ENCODE data around the gene SLC45A3.
A peak's percentile ranks its signal among the peaks of the same experiment; 100 is the strongest.

SLC45A3 gene

DNA sequence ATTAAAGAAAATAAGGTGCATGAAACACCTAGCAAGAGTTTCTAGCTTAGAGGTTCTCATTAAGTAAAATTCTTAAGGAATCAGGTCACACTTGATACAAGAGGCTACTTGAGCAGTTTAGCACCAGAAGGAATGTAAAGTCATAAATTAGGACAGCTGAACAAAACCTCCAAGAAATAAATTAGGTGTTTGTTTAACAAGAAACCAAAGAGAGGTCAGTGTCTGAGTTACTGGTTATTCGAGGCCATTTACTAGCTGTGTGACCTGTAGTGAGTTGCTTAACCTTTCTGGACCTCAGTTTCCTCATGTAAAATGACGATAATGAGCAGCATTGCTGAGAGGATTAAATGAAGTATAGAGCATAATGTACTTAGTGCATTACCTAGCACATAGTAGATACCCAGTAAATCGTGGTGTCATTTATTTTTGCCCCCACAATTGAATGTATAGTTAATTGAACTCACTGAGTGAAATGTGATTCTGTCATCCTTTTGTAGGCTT lies 47.6 kb downstream of the SLC45A3 start:
- H3K79me2 ChIP-seq (ENCODE audit: control insufficient read depth, insufficient read depth, low read length, unreplicated experiment), result peaks cover 30% of the 10 kb centered on the region
- no peaks in the 10 kb centered on the region for H3K27me3 ChIP-seq (ENCODE audit: insufficient read depth, low read length)
- no peak overlapping the region; the same call in 1 of the 2 replicates for H3K27ac ChIP-seq (ENCODE audit: low read depth, low read length)
- peak overlapping the region; percentile 76 for H3K4me3 ChIP-seq (ENCODE audit: low read depth, low read length)
- no peaks in the 10 kb centered on the region for H3K36me3 ChIP-seq (ENCODE audit: insufficient read depth, low read length)
- H3K4me1 ChIP-seq (ENCODE audit: control insufficient read depth, insufficient read depth, low read length, unreplicated experiment), result peaks cover 21% of the 10 kb centered on the region
- no peak overlapping the region for H2AFZ ChIP-seq (ENCODE audit: low read length, unreplicated experiment)

- H3K27me3 ChIP-seq (ENCODE audit: insufficient read depth, low read length), result no peaks in the 10 kb centered on the region
- peak within 1 kb of the TSS; percentile 73 for H2AFZ ChIP-seq (ENCODE audit: low read length, unreplicated experiment)
- H3K4me3 ChIP-seq (ENCODE audit: low read depth, low read length), result peak within 1 kb of the TSS; percentile 76
- peaks cover 35% of the 10 kb centered on the region for H3K79me2 ChIP-seq (ENCODE audit: control insufficient read depth, insufficient read depth, low read length, unreplicated experiment)
- H3K27ac ChIP-seq (ENCODE audit: low read depth, low read length), result peak within 1 kb of the TSS; percentile 85
- peaks cover 20% of the 10 kb centered on the region for H3K4me1 ChIP-seq (ENCODE audit: control insufficient read depth, insufficient read depth, low read length, unreplicated experiment)
- no peaks in the 10 kb centered on the region for H3K36me3 ChIP-seq (ENCODE audit: insufficient read depth, low read length)
These were observed 48.3 kb downstream of the SLC45A3 start, which contains the start of gene ELK4 for GRCh38 chr1:205631768-205632668. Gene ELK4, minus strand, starts transcription at chr1:205632011. Its CDS starts 8,129 bp downstream, at chr1:205623882.

GRCh38 chr1:205631010-205631767 lies 49.1 kb downstream of the SLC45A3 start:
- H3K27ac ChIP-seq (ENCODE audit: low read depth, low read length), result peak overlapping the region; percentile 85
- H3K79me2 ChIP-seq (ENCODE audit: control insufficient read depth, insufficient read depth, low read length, unreplicated experiment), result peaks cover 44% of the 10 kb centered on the region
- peaks cover 14% of the 10 kb centered on the region for H3K4me1 ChIP-seq (ENCODE audit: control insufficient read depth, insufficient read depth, low read length, unreplicated experiment)
- no peaks in the 10 kb centered on the region for H3K36me3 ChIP-seq (ENCODE audit: insufficient read depth, low read length)
- H3K27me3 ChIP-seq (ENCODE audit: insufficient read depth, low read length), result no peaks in the 10 kb centered on the region
- peak overlapping the region; percentile 23 for H2AFZ ChIP-seq (ENCODE audit: low read length, unreplicated experiment)
- peak overlapping the region; percentile 76 for H3K4me3 ChIP-seq (ENCODE audit: low read depth, low read length)

DNA sequence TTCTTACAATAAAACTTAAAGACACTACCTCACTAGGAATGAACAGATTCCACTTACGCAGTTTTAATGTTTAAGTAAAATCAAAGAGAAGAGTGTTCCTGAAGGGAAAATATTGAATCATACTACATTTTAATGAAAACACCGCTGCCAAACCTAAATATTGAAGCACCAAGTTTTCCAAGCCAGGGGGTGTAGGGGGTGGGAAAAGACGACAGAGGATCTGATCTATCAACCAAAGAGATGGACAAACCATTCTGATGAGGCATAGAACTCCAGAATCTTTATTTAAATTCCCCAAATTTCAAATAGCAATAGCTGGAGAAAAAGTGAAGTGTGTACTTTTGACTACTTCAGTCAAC lies 49.7 kb downstream of the SLC45A3 start:
- Histone ChIP-seq H3K79me2 (ENCODE audit: control insufficient read depth, insufficient read depth, low read length, unreplicated experiment) (peaks cover 48% of the 10 kb centered on the region), H3K36me3 (ENCODE audit: insufficient read depth, low read length) (no peaks in the 10 kb centered on the region), H2AFZ (ENCODE audit: low read length, unreplicated experiment) (no peak overlapping the region), H3K4me1 (ENCODE audit: control insufficient read depth, insufficient read depth, low read length, unreplicated experiment) (peaks cover 14% of the 10 kb centered on the region), H3K4me3 (ENCODE audit: low read depth, low read length) (peak overlapping the region; percentile 76), H3K27me3 (ENCODE audit: insufficient read depth, low read length) (no peaks in the 10 kb centered on the region), H3K27ac (ENCODE audit: low read depth, low read length) (peak overlapping the region; percentile 85)

DNA sequence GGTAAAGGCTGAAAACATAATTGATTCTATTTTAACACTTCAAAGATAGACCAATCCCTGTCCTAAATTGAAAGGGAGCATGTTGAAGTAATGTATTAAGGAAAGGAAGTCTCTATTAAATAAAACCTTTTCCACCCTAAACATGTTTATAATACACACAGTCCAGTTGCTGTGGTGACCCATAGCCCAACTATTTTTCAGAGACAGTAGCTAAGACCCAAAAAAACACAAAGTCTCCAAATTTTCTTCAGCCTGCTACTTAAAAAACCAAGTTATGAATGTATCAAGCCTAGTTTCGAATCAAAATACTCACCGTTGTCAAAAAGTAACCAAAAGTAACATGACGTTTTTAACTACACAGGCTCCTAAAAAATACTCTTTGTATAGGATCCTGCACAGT lies 50.1 kb downstream of the SLC45A3 start:
- H3K4me3 ChIP-seq (ENCODE audit: low read depth, low read length), result peak overlapping the region; percentile 76
- H3K79me2 ChIP-seq (ENCODE audit: control insufficient read depth, insufficient read depth, low read length, unreplicated experiment), result peaks cover 51% of the 10 kb centered on the region
- H3K4me1 ChIP-seq (ENCODE audit: control insufficient read depth, insufficient read depth, low read length, unreplicated experiment), result peaks cover 14% of the 10 kb centered on the region
- H3K27me3 ChIP-seq (ENCODE audit: insufficient read depth, low read length), result no peaks in the 10 kb centered on the region
- no peak overlapping the region for H2AFZ ChIP-seq (ENCODE audit: low read length, unreplicated experiment)
- no peaks in the 10 kb centered on the region for H3K36me3 ChIP-seq (ENCODE audit: insufficient read depth, low read length)
- peak overlapping the region; percentile 85 for H3K27ac ChIP-seq (ENCODE audit: low read depth, low read length)

DNA sequence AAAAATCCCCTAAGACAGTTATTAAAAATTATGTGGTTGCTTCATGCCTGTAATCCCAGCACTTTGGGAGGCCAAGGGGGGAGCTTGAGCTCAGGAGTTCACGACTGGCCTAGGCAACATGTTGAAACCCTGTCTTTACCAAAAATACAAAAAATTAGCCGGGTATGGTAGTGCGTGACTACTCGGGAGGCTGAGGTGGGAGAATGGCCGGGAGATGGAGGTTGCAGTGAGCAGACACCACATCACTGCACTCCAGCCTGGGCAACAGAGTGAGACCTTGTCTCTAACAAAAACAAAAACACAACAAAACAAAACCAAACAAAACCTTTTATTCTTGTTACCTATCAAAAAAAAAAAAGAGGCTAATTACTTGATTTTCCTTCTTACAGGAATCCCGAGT lies 50.6 kb downstream of the SLC45A3 start:
- Histone ChIP-seq H2AFZ (ENCODE audit: low read length, unreplicated experiment) (no peak overlapping the region), H3K27me3 (ENCODE audit: insufficient read depth, low read length) (no peaks in the 10 kb centered on the region), H3K4me3 (ENCODE audit: low read depth, low read length) (peak overlapping the region; percentile 76), H3K79me2 (ENCODE audit: control insufficient read depth, insufficient read depth, low read length, unreplicated experiment) (peaks cover 55% of the 10 kb centered on the region), H3K4me1 (ENCODE audit: control insufficient read depth, insufficient read depth, low read length, unreplicated experiment) (peaks cover 14% of the 10 kb centered on the region), H3K27ac (ENCODE audit: low read depth, low read length) (peak overlapping the region; percentile 85), H3K36me3 (ENCODE audit: insufficient read depth, low read length) (no peaks in the 10 kb centered on the region)

DNA sequence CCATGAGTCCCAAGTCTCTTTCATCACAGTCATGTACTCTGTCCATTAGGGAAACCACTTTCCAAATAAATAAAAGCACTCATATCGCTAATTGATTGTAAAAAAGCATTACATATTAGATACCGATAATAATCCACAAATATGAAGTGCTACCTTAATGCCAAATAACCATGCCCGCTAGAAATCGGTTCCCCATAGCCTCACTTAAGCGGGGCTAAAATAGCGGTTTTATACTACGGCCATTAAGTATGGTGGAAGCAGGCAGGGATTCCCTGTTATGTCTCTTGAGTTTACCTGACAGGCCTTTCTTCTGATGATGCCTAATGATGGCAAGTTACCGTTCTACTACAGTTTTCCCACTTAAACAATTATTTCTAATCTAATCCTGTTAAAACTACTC lies 52.4 kb downstream of the SLC45A3 start:
- peaks cover 9% of the 10 kb centered on the region for H3K4me1 ChIP-seq (ENCODE audit: control insufficient read depth, insufficient read depth, low read length, unreplicated experiment)
- no peak overlapping the region for H2AFZ ChIP-seq (ENCODE audit: low read length, unreplicated experiment)
- no peaks in the 10 kb centered on the region for H3K36me3 ChIP-seq (ENCODE audit: insufficient read depth, low read length)
- H3K4me3 ChIP-seq (ENCODE audit: low read depth, low read length), result no peak overlapping the region
- no peaks in the 10 kb centered on the region for H3K27me3 ChIP-seq (ENCODE audit: insufficient read depth, low read length)
- H3K27ac ChIP-seq (ENCODE audit: low read depth, low read length), result no peak overlapping the region
- peaks cover 68% of the 10 kb centered on the region for H3K79me2 ChIP-seq (ENCODE audit: control insufficient read depth, insufficient read depth, low read length, unreplicated experiment)

GRCh38 chr1:205626216-205626615 lies 54.1 kb downstream of the SLC45A3 start:
- Histone ChIP-seq H2AFZ (ENCODE audit: low read length, unreplicated experiment) (no peak overlapping the region), H3K4me3 (ENCODE audit: low read depth, low read length) (no peak overlapping the region), H3K79me2 (ENCODE audit: control insufficient read depth, insufficient read depth, low read length, unreplicated experiment) (peaks cover 68% of the 10 kb centered on the region), H3K27me3 (ENCODE audit: insufficient read depth, low read length) (no peaks in the 10 kb centered on the region), H3K36me3 (ENCODE audit: insufficient read depth, low read length) (no peaks in the 10 kb centered on the region), H3K4me1 (ENCODE audit: control insufficient read depth, insufficient read depth, low read length, unreplicated experiment) (peaks cover 7% of the 10 kb centered on the region), H3K27ac (ENCODE audit: low read depth, low read length) (no peak overlapping the region)

- H3K27me3 ChIP-seq (ENCODE audit: insufficient read depth, low read length), result no peaks in the 10 kb centered on the region
- H2AFZ ChIP-seq (ENCODE audit: low read length, unreplicated experiment), result no peak overlapping the region
- no peak overlapping the region for H3K27ac ChIP-seq (ENCODE audit: low read depth, low read length)
- no peak overlapping the region for H3K4me3 ChIP-seq (ENCODE audit: low read depth, low read length)
- peaks cover 47% of the 10 kb centered on the region for H3K79me2 ChIP-seq (ENCODE audit: control insufficient read depth, insufficient read depth, low read length, unreplicated experiment)
- peaks cover 15% of the 10 kb centered on the region; the same call in 1 of the 2 replicates for H3K36me3 ChIP-seq (ENCODE audit: insufficient read depth, low read length)
- H3K4me1 ChIP-seq (ENCODE audit: control insufficient read depth, insufficient read depth, low read length, unreplicated experiment), result peaks cover 2% of the 10 kb centered on the region
These were observed 56.7 kb downstream of the SLC45A3 start for GRCh38 chr1:205623646-205624045.

- H3K27me3 ChIP-seq (ENCODE audit: insufficient read depth, low read length), result no peaks in the 10 kb centered on the region
- H3K4me3 ChIP-seq (ENCODE audit: low read depth, low read length), result no peak overlapping the region
- no peak overlapping the region for H2AFZ ChIP-seq (ENCODE audit: low read length, unreplicated experiment)
- peaks cover 2% of the 10 kb centered on the region for H3K4me1 ChIP-seq (ENCODE audit: control insufficient read depth, insufficient read depth, low read length, unreplicated experiment)
- H3K27ac ChIP-seq (ENCODE audit: low read depth, low read length), result no peak overlapping the region
- peaks cover 17% of the 10 kb centered on the region for H3K79me2 ChIP-seq (ENCODE audit: control insufficient read depth, insufficient read depth, low read length, unreplicated experiment)
- peaks cover 15% of the 10 kb centered on the region; the same call in 1 of the 2 replicates for H3K36me3 ChIP-seq (ENCODE audit: insufficient read depth, low read length)
These were observed 60.0 kb downstream of the SLC45A3 start for GRCh38 chr1:205620269-205620668.

Measured in ACC112 (cell line).